ENCODE measurements around the gene TOR4A. TPM values are rescaled to one million over a fixed set of nuclear protein-coding genes. Genes with fewer than 3 reads are reported as not detected.
A peak's percentile ranks its signal among the peaks of the same experiment; 100 is the strongest.

The TOR4A gene
- total and polyA plus RNA-seq, 9 of the 15 experiments (the other 6 are each of a cell fraction or from before 2014, with no cell fraction given), result 3.9 to 49.2 (median 8.8) TPM

DNA sequence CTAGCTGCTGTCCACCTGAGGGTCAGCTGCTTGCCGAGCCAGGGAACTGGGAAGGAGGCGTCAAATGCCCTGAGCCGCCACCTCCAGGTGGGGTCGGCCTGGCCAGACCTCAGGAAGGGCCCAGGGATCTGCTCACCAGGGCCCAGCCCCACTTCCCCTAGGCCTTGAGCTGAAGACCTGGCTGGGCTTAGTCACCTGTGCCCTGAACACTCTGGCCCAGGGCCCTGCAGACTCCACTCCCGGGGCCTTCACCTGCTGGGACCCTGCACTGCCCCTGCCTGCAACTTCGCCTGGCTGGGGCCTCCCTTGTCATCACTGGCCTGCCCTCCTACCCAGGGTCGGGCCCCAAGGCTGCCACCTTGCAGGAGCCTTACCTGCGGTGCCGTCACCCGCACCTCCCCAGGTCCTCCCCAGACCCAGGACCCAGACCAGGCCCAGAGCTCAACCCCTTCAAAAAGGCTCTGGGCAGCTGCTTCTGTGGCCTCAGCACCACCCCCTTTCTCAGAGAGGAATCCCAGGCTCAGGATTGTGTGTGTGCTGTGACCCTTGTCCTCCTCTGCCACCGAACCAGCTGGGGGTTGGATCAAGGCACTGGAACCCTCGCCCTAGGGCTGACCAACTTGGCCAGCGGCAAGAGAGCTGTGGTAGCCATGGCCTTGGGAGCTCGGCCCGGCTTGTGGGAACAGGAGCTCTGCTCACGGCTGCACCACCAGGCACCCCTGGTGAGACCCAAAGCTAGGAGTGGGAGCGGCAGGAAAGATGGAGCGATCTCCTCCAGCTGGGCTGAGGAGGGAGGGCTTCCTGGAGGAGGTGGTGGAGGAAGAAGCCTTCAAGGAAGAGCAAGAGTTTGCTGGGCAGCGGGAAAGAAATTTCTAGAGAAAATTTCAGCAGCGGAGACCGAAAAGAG lies 23.6 kb upstream of the TOR4A start (continued):
- TF ChIP-seq TFAP4 (CRISPR knock-in tag; IDR thresholded peaks at IDR 0.05; ENCODE audit: borderline replicate concordance), result peak; percentile 69; the same call in 1 of the 2 replicates
- TF ChIP-seq E2F6 (IDR thresholded peaks at IDR 0.05; ENCODE audit: borderline replicate concordance in 1 of 2, extremely low read depth in 1 of 2, insufficient read depth in 1 of 2, insufficient read length in 1 of 2, low read depth in 1 of 2, low read length in 1 of 2, poor library complexity in 1 of 2, severe bottlenecking in 1 of 2), result peak in 1 of 2 experiments; percentile 32
- TF ChIP-seq ZNF165 (CRISPR knock-in tag; IDR thresholded peaks at IDR 0.05; ENCODE audit: borderline replicate concordance), result no peak
- TF ChIP-seq ZNF764 (CRISPR knock-in tag; IDR thresholded peaks at IDR 0.05; ENCODE audit: low read depth), result no peak
- TF ChIP-seq CBX2 (IDR thresholded peaks at IDR 0.05; ENCODE audit: insufficient read depth, low read length, poor library complexity, severe bottlenecking), result no peak
- no peak for TF ChIP-seq MNT (conservative IDR thresholded peaks at IDR 0.05)
- no peak for TF ChIP-seq MAFF (IDR thresholded peaks at IDR 0.05; ENCODE audit: low read length)
- TF ChIP-seq, protein P1, sequence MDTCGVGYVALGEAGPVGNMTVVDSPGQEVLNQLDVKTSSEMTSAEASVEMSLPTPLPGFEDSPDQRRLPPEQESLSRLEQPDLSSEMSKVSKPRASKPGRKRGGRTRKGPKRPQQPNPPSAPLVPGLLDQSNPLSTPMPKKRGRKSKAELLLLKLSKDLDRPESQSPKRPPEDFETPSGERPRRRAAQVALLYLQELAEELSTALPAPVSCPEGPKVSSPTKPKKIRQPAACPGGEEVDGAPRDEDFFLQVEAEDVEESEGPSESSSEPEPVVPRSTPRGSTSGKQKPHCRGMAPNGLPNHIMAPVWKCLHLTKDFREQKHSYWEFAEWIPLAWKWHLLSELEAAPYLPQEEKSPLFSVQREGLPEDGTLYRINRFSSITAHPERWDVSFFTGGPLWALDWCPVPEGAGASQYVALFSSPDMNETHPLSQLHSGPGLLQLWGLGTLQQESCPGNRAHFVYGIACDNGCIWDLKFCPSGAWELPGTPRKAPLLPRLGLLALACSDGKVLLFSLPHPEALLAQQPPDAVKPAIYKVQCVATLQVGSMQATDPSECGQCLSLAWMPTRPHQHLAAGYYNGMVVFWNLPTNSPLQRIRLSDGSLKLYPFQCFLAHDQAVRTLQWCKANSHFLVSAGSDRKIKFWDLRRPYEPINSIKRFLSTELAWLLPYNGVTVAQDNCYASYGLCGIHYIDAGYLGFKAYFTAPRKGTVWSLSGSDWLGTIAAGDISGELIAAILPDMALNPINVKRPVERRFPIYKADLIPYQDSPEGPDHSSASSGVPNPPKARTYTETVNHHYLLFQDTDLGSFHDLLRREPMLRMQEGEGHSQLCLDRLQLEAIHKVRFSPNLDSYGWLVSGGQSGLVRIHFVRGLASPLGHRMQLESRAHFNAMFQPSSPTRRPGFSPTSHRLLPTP (IDR thresholded peaks at IDR 0.05; ENCODE audit: borderline replicate concordance, extremely low read depth, insufficient read length), result peak; percentile 40
- peak; percentile 19; the same call in 1 of the 2 replicates for TF ChIP-seq GABPB1 (CRISPR knock-in tag; IDR thresholded peaks at IDR 0.05)
- no peak for TF ChIP-seq ZNF282 (CRISPR knock-in tag; IDR thresholded peaks at IDR 0.05)
- TF ChIP-seq, protein P2, sequence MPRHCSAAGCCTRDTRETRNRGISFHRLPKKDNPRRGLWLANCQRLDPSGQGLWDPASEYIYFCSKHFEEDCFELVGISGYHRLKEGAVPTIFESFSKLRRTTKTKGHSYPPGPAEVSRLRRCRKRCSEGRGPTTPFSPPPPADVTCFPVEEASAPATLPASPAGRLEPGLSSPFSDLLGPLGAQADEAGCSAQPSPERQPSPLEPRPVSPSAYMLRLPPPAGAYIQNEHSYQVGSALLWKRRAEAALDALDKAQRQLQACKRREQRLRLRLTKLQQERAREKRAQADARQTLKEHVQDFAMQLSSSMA (CRISPR knock-in tag; IDR thresholded peaks at IDR 0.05), result no peak
- peak; percentile 52; the same call in 1 of the 2 replicates for TF ChIP-seq L3MBTL2 (IDR thresholded peaks at IDR 0.05)
- no peak for TF ChIP-seq ZC3H8 (IDR thresholded peaks at IDR 0.05)
- no peak for TF ChIP-seq PCBP1 (IDR thresholded peaks at IDR 0.05; ENCODE audit: low read depth, low read length, poor library complexity, severe bottlenecking)
- no peak for TF ChIP-seq PHB (CRISPR knock-in tag; IDR thresholded peaks at IDR 0.05)
- TF ChIP-seq ZNF311 (CRISPR knock-in tag; IDR thresholded peaks at IDR 0.05), result no peak
